Gastrocnemius medialis (tissue), 4 donors: ENCODE data around the gene TSPAN5.

Source experiments
- CTCF ChIP-seq, 5 experiments: fragments of 450-650 bp in 3 of 5; fragments of 200-600 bp in 2 of 5; sonication (generic) in 2 of 5; IDR thresholded peaks in 4 of 5; conservative IDR thresholded peaks in 1 of 5; 1 replicate in 4 of 5; 2 replicates in 1 of 5; pipeline ENCODE4 v1.5.1; 2016 to 2019; ENCODE audit warnings: antibody characterized with exemption in 5 of 5, mild to moderate bottlenecking in 3 of 5, moderate library complexity in 3 of 5
- POLR2A ChIP-seq, 2 donors: fragments of 450-650 bp; IDR thresholded peaks; one replicate each; pipeline ENCODE4 v1.6.1; 2017; ENCODE audit warnings: antibody characterized with exemption in 2 of 2, mild to moderate bottlenecking in 2 of 2, moderate library complexity in 2 of 2

GRCh38 chr4:98624642-98625041, 33.8 kb downstream of the TSPAN5 start:
- TF ChIP-seq POLR2A (IDR thresholded peaks at IDR 0.05) (no peak), CTCF (IDR thresholded peaks at IDR 0.05 in 4 of 5, conservative IDR thresholded peaks at IDR 0.05 in 1 of 5) (no peak)
